HG02885 (cell line): ENCODE data around the gene CCDC185.

ENCODE experiments used
- ATAC-seq: cut with Tn5 transposase; IDR thresholded peaks from one replicate; pipeline ENCODE4 v1.9.1; 2021; ENCODE audit warnings: mild to moderate bottlenecking; ENCODE audit not compliant: unreplicated experiment, poor library complexity

The CCDC185 gene

DNA sequence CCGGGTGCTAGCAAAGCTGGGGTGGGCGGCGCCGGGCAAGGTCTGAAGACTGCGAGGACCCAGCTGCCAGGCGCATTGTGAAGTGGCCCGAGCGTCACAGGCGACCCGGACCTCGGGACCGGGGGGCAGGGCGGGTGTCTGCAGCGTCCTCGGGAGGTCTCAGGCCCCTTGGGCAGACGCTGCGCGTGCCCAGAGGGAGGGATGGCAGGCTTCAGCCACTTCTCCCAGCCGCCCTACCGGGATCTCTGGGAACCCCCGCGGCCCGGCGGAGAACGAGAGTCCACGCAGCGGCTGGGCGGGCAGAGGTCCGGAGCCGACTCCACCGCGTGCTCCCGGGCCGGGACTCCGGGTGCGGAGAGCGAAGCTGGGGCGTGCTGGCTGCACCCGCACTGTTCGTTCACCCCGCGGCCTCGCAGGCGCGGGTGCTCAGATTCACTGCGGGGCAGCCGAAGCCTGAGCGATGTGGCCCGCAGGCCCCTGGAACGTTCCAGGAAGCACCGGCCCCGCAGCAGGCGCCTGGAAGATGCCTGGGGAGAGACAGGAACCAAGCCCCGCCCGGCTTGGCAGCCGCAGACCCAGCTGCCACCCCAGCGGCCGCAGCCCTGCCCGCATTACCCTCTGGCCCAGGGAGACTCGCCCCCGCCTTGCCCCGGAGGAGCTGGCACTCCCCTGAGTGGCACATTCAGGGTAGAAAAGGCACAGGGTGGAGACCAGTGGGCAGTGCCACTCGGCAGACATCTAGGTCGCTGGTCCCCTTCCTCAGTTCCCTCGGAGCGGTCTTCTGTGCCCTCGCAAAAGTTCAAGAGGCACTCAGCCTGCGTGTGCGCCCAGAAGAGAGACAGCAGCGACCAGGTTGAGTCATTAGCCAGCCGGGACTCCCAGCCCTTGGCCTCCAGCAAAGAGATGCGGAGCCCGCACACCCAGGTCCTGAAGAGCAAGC is at the start of gene CCDC185:
TSS of gene CCDC185 (plus strand) at position 141 of the 940 bp plus-strand sequence. CDS start at position 202, 61 bp downstream.
- ATAC-seq = no peak

GRCh38 chr1:223343692-223344091 is 49.5 kb upstream of the CCDC185 start:
- ATAC-seq = no peak

DNA sequence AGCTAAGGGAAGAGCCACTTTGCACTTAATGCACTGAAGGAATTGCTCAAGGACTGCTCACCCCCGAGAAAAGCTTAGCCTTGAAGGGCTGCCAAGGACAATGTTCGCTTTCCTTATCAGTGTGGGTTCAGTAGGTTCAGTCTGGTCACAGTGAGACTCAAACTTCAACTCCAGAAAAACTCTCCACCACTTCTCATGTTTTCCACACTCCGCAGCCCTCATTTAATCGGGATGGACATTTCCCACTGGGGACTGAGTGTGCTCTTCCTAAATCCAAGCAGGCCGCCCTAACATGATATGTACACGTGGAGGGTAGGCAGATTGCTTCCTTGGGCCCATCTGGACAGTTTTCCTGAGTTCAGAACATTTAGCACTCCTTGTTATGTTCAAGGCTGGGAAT is 48.7 kb upstream of the CCDC185 start:
- ATAC-seq = no peak

DNA sequence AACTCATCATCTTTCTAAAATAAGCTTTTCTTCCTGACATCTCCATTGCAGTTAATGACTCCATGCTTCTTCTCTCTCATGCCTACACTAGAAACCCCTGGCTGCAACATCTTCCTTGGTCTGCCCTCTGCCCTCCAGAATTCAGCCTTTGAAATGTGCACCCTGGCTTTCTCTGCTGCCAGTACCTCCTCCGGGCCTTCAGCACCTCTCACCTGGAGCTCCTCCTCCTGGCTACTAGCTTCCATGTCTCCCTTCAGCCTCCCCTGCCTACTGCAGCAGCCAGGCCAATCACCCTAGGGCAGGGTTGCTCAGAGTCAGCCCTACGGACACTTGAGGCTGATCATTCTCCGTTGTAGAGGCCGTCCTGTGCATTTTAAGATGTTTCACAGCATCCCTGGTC is 47.5 kb upstream of the CCDC185 start:
- ATAC-seq = no peak

GRCh38 chr1:223346311-223346710 is 46.9 kb upstream of the CCDC185 start:
- no peak for ATAC-seq

GRCh38 chr1:223347583-223347982 is 45.6 kb upstream of the CCDC185 start:
- no peak for ATAC-seq

DNA sequence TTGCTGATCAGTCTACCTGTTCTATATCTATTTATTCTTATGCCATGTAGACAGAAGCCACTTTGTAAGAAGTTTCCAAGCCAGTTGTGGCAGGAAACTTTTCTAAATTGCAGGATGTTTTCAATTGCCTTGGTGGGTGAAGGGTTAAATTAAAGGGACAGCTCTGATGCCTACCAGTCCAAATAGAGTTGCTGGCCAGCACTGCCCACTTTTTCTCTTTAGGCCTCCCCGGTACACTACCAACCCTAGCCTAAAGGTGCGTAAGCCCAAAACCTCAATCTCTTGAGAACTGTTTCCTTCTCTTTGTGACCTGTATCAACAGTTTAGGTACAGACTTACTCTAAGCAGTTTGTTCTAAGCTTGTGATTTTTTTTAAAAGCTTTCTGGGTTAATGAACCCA is 44.8 kb upstream of the CCDC185 start:
- ATAC-seq = no peak

- ATAC-seq = no peak
These were observed 44.0 kb upstream of the CCDC185 start for GRCh38 chr1:223349241-223349640.

GRCh38 chr1:223350361-223350908 is 42.8 kb upstream of the CCDC185 start:
- no peak for ATAC-seq

- ATAC-seq = no peak
These were observed 40.3 kb upstream of the CCDC185 start for GRCh38 chr1:223352944-223353343.

DNA sequence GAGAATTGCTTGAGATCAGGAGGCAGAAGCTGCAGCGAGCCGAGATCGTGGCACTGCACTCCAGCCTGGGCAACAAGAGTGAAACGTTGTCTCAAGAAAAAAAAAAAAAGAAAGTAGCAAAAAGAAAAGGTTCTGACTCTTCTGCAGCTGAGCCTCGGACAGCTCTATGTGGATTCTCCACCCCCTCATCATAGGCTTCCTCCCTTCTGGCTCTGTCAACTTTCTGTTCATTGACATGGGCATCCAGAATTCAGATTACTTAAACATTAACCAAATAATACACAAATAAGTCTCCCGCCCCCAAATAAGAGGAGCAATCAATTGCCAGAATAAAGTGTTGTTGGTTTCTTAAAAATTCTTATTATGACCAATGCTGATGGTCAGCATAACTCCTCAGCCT is 39.3 kb upstream of the CCDC185 start:
- no peak for ATAC-seq

DNA sequence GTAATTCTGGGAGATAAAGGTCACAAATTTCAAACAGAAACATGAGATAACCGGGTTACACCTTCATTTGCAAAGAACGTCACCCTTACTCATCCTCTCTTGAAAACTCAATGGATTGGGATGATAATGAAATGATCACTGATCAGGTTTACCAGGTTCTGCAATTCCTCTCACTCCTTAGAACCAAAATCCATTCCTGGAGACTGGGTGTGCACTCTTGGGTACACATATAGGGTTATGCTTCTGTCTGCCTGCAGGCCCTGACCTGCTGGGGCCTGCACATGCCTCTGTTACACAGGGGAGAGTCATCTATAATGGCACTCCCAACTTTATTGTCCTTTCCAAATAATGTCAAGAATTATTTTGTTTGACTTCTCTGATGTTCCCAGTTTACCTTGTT is 37.5 kb upstream of the CCDC185 start:
- no peak for ATAC-seq

GRCh38 chr1:223358826-223359225 is 34.4 kb upstream of the CCDC185 start:
- no peak for ATAC-seq

GRCh38 chr1:223363057-223363855 is 30.0 kb upstream of the CCDC185 start:
- ATAC-seq = no peak

DNA sequence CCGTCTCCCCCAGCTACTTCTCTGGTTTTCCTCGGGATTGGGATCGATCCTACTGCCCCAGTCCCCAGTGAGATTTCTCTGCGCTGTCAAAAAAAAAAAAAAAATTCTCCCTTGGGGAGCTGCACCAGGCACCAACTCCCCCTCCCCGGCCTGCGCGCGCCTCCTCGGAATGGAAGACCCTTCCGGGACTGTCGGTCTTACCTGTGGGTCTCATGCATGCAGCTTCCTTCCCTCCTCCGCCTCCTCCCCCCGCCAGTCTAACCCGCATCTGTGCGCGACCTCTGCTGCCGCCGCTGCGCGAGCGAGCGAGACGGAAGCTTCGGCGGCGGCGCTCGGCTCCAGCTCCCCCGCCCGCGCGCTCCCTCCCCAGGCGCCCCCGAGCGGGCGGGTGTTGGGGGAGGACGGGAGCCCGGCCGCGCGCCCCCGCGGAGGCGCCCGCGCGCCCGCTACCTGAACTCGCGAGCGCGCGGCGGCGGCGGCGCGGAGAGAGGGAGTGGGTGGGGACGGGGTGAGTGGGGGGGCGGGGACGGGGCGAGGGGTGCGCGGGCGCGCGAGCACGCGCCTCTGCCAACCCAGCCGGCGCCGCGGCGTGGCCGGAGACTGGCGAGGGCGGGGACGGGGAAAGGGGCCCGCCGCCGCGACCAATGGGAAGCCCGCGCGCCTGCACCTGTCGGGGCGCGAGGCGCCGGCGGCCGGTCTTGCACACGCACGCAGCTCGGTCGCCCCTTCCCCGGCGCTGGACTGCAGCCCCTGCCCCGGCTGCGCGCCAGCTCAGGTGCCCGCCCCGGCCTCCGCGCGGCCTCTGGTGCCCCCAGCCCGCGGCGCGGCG is 29.1 kb upstream of the CCDC185 start, which contains the start of gene SUSD4:
TSS of gene SUSD4 (minus strand) at position 321 of the 829 bp plus-strand sequence. CDS start 751 bp downstream, outside the sequence.
- ATAC-seq = peak; percentile 76

DNA sequence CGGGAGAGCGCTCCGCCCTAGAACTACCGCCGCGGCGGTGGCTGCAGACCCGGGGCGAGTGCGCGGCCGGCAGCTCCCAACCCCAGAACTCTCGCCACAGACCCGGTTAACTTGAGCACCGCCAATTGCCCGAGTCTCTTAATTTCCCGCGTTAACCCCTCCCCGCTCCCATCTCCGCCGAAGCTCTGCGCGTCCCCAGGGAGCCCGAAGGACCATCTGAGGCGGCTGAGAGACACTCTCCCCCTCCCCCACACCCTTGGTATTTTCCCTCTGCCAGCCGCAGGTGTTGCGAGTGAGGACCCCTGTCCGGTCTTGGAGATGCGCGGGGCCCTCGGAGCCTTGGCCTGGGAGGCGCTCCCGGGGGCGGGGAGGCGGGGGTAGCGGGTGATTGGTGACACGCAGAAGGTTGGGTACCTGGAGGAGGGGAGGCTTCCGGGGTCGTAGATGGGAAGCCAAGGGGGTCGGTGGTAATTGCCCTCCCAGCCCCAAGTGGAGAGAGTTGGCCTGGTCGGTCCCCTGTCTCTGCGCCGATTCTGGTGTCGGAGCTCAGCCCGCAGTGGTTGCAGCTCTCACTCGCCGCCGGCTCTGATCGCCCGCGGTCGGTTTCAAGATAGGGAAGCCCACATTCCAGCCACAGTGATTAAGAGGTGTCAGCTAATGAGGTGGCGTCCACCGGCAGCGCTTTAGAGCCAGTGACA is 28.4 kb upstream of the CCDC185 start:
- ATAC-seq = peak; percentile 10

DNA sequence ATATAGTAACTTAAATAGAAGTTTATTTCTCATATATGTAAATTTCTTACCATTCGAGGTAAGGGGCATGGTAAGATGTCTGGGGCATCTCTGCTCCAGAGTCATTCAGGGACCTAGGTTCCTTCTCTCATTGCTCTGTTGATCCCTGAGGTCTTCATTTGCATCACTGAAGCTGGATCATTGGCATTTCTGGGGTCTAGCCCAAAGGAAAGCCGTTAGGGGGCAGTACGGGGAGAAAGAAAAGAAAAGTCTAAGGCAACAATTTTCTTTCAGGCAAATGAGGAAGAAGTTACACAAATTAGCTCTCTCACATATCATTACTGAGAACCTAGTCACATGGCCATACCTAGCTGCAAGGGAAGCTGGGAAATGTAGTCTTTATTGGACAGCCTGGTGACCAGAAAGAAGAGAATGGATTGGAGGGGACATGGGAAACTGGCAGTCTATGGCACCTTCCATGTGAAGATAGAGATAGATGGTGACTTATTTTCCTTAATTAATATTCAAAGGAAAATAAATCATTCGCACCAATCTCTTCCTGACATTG is 19.1 kb upstream of the CCDC185 start:
- no peak for ATAC-seq

DNA sequence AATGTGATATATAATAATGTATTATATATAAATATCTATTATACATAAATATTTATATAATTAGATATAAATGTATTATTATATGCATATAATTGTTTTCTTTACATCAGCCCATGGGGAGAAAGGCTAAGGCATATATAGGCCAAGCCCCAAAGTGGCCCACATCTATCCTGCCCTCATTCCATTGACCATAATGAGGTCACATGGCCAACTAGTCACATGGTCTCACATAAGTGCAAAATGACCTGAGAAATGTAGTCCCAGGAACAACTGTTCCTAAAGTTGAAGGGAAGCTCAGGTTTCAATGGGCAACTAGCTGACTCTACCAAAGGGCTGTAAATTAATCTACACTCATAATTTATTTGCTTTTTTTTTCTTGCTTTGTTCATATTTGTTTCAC is 14.5 kb upstream of the CCDC185 start:
- no peak for ATAC-seq

- no peak for ATAC-seq
These were observed 7.2 kb upstream of the CCDC185 start for GRCh38 chr1:223386013-223386412.
